KBM-7 (cell line): ENCODE results near the gene MRM3.
A peak's percentile ranks its signal among the peaks of the same experiment; 100 is the strongest.
"Not testable (repeated sequence)": the region's sequence is repeated elsewhere in the genome, so short reads cannot be mapped to it uniquely, and the experiment has no call there.

ENCODE experiments used
- DNase-seq: peaks from one replicate; pipeline ENCODE4 v3.0.0-alpha.2; 2015
- in situ Hi-C: fragments of 300-500 bp; cut with MboI; formaldehyde crosslinking; loops from 2 replicates; pipeline ENCODE4 v1.14.3; 2020; ENCODE audit warnings: low sequenced_read_pairs, low pct_unique_long_range_greater_than_20kb, mixed read lengths

Gene MRM3

GRCh38 chr17:790874-791247 is 8.7 kb downstream of the MRM3 start:
- DNase-seq, in situ Hi-C loops: not testable (repeated sequence)

GRCh38 chr17:791829-792228 is 9.7 kb downstream of the MRM3 start:
- no peak for DNase-seq
- in situ Hi-C loops, result no loop called here

- DNase-seq, result no peak
- in situ Hi-C loops, result no loop called here
Measured at GRCh38 chr17:792277-792676, 10.1 kb downstream of the MRM3 start.

GRCh38 chr17:794876-795275 is 12.7 kb downstream of the MRM3 start:
- in situ Hi-C loops, result no loop called here
- peak; percentile 39 for DNase-seq

- DNase-seq, result no peak
- in situ Hi-C loops, result no loop called here
Measured at GRCh38 chr17:795276-795675, 13.1 kb downstream of the MRM3 start.

- in situ Hi-C loops, result no loop called here
- DNase-seq, result no peak
Measured at GRCh38 chr17:795721-796120, 13.6 kb downstream of the MRM3 start.

- in situ Hi-C loops, result no loop called here
- DNase-seq, result no peak
Measured at GRCh38 chr17:796609-797008, 14.5 kb downstream of the MRM3 start.

GRCh38 chr17:797236-797840 is 15.2 kb downstream of the MRM3 start:
- in situ Hi-C loops, result no loop called here
- no peak for DNase-seq

GRCh38 chr17:798246-798645 is 16.1 kb downstream of the MRM3 start:
- DNase-seq, result no peak
- in situ Hi-C loops, result no loop called here

GRCh38 chr17:799261-799660 is 17.1 kb downstream of the MRM3 start:
- DNase-seq, result no peak
- in situ Hi-C loops, result no loop called here

- DNase-seq, result no peak
- in situ Hi-C loops, result no loop called here
Measured at GRCh38 chr17:800446-801242, 18.5 kb downstream of the MRM3 start.

GRCh38 chr17:801660-802059 is 19.5 kb downstream of the MRM3 start:
- DNase-seq, result no peak
- in situ Hi-C loops, result no loop called here

- in situ Hi-C loops, result no loop called here
Measured at GRCh38 chr17:802481-802880, 20.3 kb downstream of the MRM3 start.

GRCh38 chr17:802901-803881 is 21.0 kb downstream of the MRM3 start:
- no peak for DNase-seq
- in situ Hi-C loops, result no loop called here

More at GRCh38 chr17:802481-802880, 20.3 kb downstream of the MRM3 start:
- no peak for DNase-seq

- DNase-seq, result no peak
- in situ Hi-C loops, result no loop called here
Measured at GRCh38 chr17:804541-805435, 22.6 kb downstream of the MRM3 start.

GRCh38 chr17:805886-806285 is 23.7 kb downstream of the MRM3 start:
- DNase-seq, in situ Hi-C loops: not testable (repeated sequence)

GRCh38 chr17:806346-806745 is 24.2 kb downstream of the MRM3 start:
- DNase-seq, result no peak
- in situ Hi-C loops, result no loop called here

- in situ Hi-C loops, result no loop called here
- no peak for DNase-seq
Measured at GRCh38 chr17:806781-807522, 24.8 kb downstream of the MRM3 start.
